IPS-18a (cell line): ENCODE measurements around the gene MYO5C.
A peak's percentile ranks its signal among the peaks of the same experiment; 100 is the strongest.
"Not testable (repeated sequence)": the region's sequence is repeated elsewhere in the genome, so short reads cannot be mapped to it uniquely, and the experiment has no call there.

Experiments
- H3K27ac ChIP-seq: one replicate; pipeline ENCODE4 v1.5.1; 2013; ENCODE audit warnings: low read length
- H3K27me3 ChIP-seq: one replicate; pipeline ENCODE4 v1.6.1; 2013; ENCODE audit warnings: mild to moderate bottlenecking, low read length; ENCODE audit not compliant: control insufficient read depth, insufficient read depth
- H3K36me3 ChIP-seq: one replicate; pipeline ENCODE4 v1.6.1; 2013; ENCODE audit warnings: low read depth, low read length; ENCODE audit not compliant: control insufficient read depth
- H3K4me1 ChIP-seq: one replicate; pipeline ENCODE4 v1.6.1; 2013; ENCODE audit warnings: low read depth, low read length; ENCODE audit not compliant: control insufficient read depth
- H3K4me3 ChIP-seq: one replicate; pipeline ENCODE4 v1.5.1; 2013; ENCODE audit warnings: low read length
- H3K9ac ChIP-seq: one replicate; pipeline ENCODE4 v1.6.1; 2013; ENCODE audit warnings: mild to moderate bottlenecking, low read length, moderate library complexity
- H3K9me3 ChIP-seq: one replicate; pipeline ENCODE4 v1.6.1; 2013; ENCODE audit warnings: low read depth, low read length; ENCODE audit not compliant: control insufficient read depth

MYO5C gene

GRCh38 chr15:52179278-52180195 is 116.1 kb downstream of the MYO5C start:
- H3K4me1 ChIP-seq, result peaks cover 13% of the 10 kb centered on the region
- peak overlapping the region; percentile 84 for H3K4me3 ChIP-seq
- H3K9ac ChIP-seq, result peak overlapping the region; percentile 51
- H3K9me3 ChIP-seq, result no peaks in the 10 kb centered on the region
- H3K27me3 ChIP-seq, result peaks cover 20% of the 10 kb centered on the region
- no peak overlapping the region for H3K27ac ChIP-seq
- no peaks in the 10 kb centered on the region for H3K36me3 ChIP-seq

- no peaks in the 10 kb centered on the region for H3K36me3 ChIP-seq
- H3K27ac ChIP-seq, result no peak overlapping the region
- peaks cover 20% of the 10 kb centered on the region for H3K27me3 ChIP-seq
- peaks cover 13% of the 10 kb centered on the region for H3K4me1 ChIP-seq
- H3K4me3 ChIP-seq, result peak overlapping the region; percentile 84
- H3K9me3 ChIP-seq, result no peaks in the 10 kb centered on the region
- peak overlapping the region; percentile 51 for H3K9ac ChIP-seq
Measured at GRCh38 chr15:52178765-52179164, 116.8 kb downstream of the MYO5C start.

GRCh38 chr15:52172869-52173268 is 122.7 kb downstream of the MYO5C start:
- Histone ChIP-seq H3K27ac (no peak overlapping the region), H3K9ac (no peak overlapping the region), H3K9me3 (no peaks in the 10 kb centered on the region), H3K36me3 (no peaks in the 10 kb centered on the region), H3K27me3 (no peaks in the 10 kb centered on the region), H3K4me3 (no peak overlapping the region), H3K4me1 (no peaks in the 10 kb centered on the region)

- no peaks in the 10 kb centered on the region for H3K4me1 ChIP-seq
- no peak overlapping the region for H3K9ac ChIP-seq
- H3K36me3 ChIP-seq, result no peaks in the 10 kb centered on the region
- H3K27ac ChIP-seq, result no peak overlapping the region
- H3K27me3 ChIP-seq, result no peaks in the 10 kb centered on the region
- H3K4me3 ChIP-seq, result no peak overlapping the region
- no peaks in the 10 kb centered on the region for H3K9me3 ChIP-seq
Measured at GRCh38 chr15:52171807-52172206, 123.8 kb downstream of the MYO5C start.

- no peaks in the 10 kb centered on the region for H3K9me3 ChIP-seq
- no peaks in the 10 kb centered on the region for H3K27me3 ChIP-seq
- no peaks in the 10 kb centered on the region for H3K4me1 ChIP-seq
- H3K27ac ChIP-seq, result no peak overlapping the region
- no peaks in the 10 kb centered on the region for H3K36me3 ChIP-seq
- H3K4me3 ChIP-seq, result no peak overlapping the region
- H3K9ac ChIP-seq, result no peak overlapping the region
Measured at GRCh38 chr15:52171386-52171785, 124.2 kb downstream of the MYO5C start.

GRCh38 chr15:52170199-52170598 is 125.4 kb downstream of the MYO5C start:
- H3K27me3 ChIP-seq, H3K36me3 ChIP-seq, H3K9me3 ChIP-seq, H3K4me3 ChIP-seq, H3K27ac ChIP-seq, H3K9ac ChIP-seq, H3K4me1 ChIP-seq: not testable (repeated sequence)

GRCh38 chr15:52165494-52166131 is 130.0 kb downstream of the MYO5C start:
- H3K9me3 ChIP-seq, H3K4me1 ChIP-seq, H3K36me3 ChIP-seq, H3K4me3 ChIP-seq, H3K9ac ChIP-seq, H3K27ac ChIP-seq, H3K27me3 ChIP-seq: not testable (repeated sequence)

GRCh38 chr15:52164631-52165265 is 130.9 kb downstream of the MYO5C start:
- no peak overlapping the region for H3K9ac ChIP-seq
- no peaks in the 10 kb centered on the region for H3K9me3 ChIP-seq
- H3K4me1 ChIP-seq, result no peaks in the 10 kb centered on the region
- no peak overlapping the region for H3K4me3 ChIP-seq
- H3K36me3 ChIP-seq, result no peaks in the 10 kb centered on the region
- H3K27me3 ChIP-seq, result no peaks in the 10 kb centered on the region
- H3K27ac ChIP-seq, result no peak overlapping the region

GRCh38 chr15:52163321-52164190 is 132.0 kb downstream of the MYO5C start:
- no peaks in the 10 kb centered on the region for H3K27me3 ChIP-seq
- no peaks in the 10 kb centered on the region for H3K36me3 ChIP-seq
- no peaks in the 10 kb centered on the region for H3K9me3 ChIP-seq
- no peak overlapping the region for H3K9ac ChIP-seq
- H3K27ac ChIP-seq, result no peak overlapping the region
- H3K4me3 ChIP-seq, result no peak overlapping the region
- H3K4me1 ChIP-seq, result no peaks in the 10 kb centered on the region

- H3K9me3 ChIP-seq, result no peaks in the 10 kb centered on the region
- no peak overlapping the region for H3K27ac ChIP-seq
- no peak overlapping the region for H3K4me3 ChIP-seq
- H3K9ac ChIP-seq, result no peak overlapping the region
- no peaks in the 10 kb centered on the region for H3K36me3 ChIP-seq
- no peaks in the 10 kb centered on the region for H3K27me3 ChIP-seq
- no peaks in the 10 kb centered on the region for H3K4me1 ChIP-seq
Measured at GRCh38 chr15:52162876-52163275, 132.7 kb downstream of the MYO5C start.

GRCh38 chr15:52162260-52162659 is 133.3 kb downstream of the MYO5C start:
- Histone ChIP-seq H3K27me3 (no peaks in the 10 kb centered on the region), H3K4me3 (no peak overlapping the region)

More at GRCh38 chr15:52162260-52162659, 133.3 kb downstream of the MYO5C start:
- no peak overlapping the region for H3K9ac ChIP-seq
- no peaks in the 10 kb centered on the region for H3K9me3 ChIP-seq
- H3K27ac ChIP-seq, result no peak overlapping the region
- no peaks in the 10 kb centered on the region for H3K36me3 ChIP-seq
- H3K4me1 ChIP-seq, result no peaks in the 10 kb centered on the region
